NOMO-1 (cell line): Measurements from ENCODE around the gene BICD1.
"Not testable (repeated sequence)": the region's sequence is repeated elsewhere in the genome, so short reads cannot be mapped to it uniquely, and the experiment has no call there.

Experiments used
- DNase-seq, 2 experiments: peaks; one replicate each; lab custom pipeline; 2025; ENCODE audit not compliant: unreplicated experiment in 2 of 2; lab: John Stamatoyannopoulos, UW

Gene BICD1

GRCh38 chr12:32272465-32272864 is 165.8 kb downstream of the BICD1 start:
- no peak for DNase-seq

- DNase-seq: no peak
These were observed 166.4 kb downstream of the BICD1 start for GRCh38 chr12:32273063-32273522.

GRCh38 chr12:32273712-32274111 is 167.1 kb downstream of the BICD1 start:
- no peak for DNase-seq

- DNase-seq: no peak
These were observed 168.0 kb downstream of the BICD1 start for GRCh38 chr12:32274665-32275064.

- DNase-seq: not testable (repeated sequence)
These were observed 168.9 kb downstream of the BICD1 start for GRCh38 chr12:32275520-32275919.

- no peak for DNase-seq
These were observed 171.1 kb downstream of the BICD1 start for GRCh38 chr12:32277774-32278173.

- DNase-seq: no peak
These were observed 174.5 kb downstream of the BICD1 start for GRCh38 chr12:32281098-32281497.

- no peak for DNase-seq
These were observed 177.9 kb downstream of the BICD1 start for GRCh38 chr12:32284561-32284960.

GRCh38 chr12:32285021-32285420 is 178.4 kb downstream of the BICD1 start:
- no peak for DNase-seq

GRCh38 chr12:32285489-32285888 is 178.8 kb downstream of the BICD1 start:
- DNase-seq: no peak

GRCh38 chr12:32290411-32290810 is 183.8 kb downstream of the BICD1 start:
- no peak for DNase-seq

GRCh38 chr12:32292151-32292550 is 185.5 kb downstream of the BICD1 start:
- peak in 1 of 2 experiments; percentile 59 for DNase-seq

- DNase-seq: no peak
These were observed 187.3 kb downstream of the BICD1 start for GRCh38 chr12:32293808-32294419.

- no peak for DNase-seq
These were observed 189.9 kb downstream of the BICD1 start for GRCh38 chr12:32296567-32296966.

GRCh38 chr12:32298917-32299316 is 192.3 kb downstream of the BICD1 start:
- no peak for DNase-seq

GRCh38 chr12:32301216-32301615 is 194.6 kb downstream of the BICD1 start:
- no peak for DNase-seq

- peak in 1 of 2 experiments; percentile 34 for DNase-seq
These were observed 195.8 kb downstream of the BICD1 start for GRCh38 chr12:32302218-32303173.

- DNase-seq: no peak
These were observed 196.5 kb downstream of the BICD1 start for GRCh38 chr12:32303174-32303549.

GRCh38 chr12:32305163-32305562 is 198.5 kb downstream of the BICD1 start:
- peak in 1 of 2 experiments; percentile 20 for DNase-seq

GRCh38 chr12:32307326-32307725 is 200.7 kb downstream of the BICD1 start:
- DNase-seq: no peak

GRCh38 chr12:32309811-32310736 is 203.4 kb downstream of the BICD1 start:
- DNase-seq: no peak
